Kidney capillary endothelial cell (primary cell): ENCODE measurements around the gene OGFR.
"Not testable (repeated sequence)": the region's sequence is repeated elsewhere in the genome, so short reads cannot be mapped to it uniquely, and the experiment has no call there.

Experiments
- DNase-seq: peaks from one replicate; pipeline ENCODE4 v3.0.0-alpha.2; 2018; ENCODE audit warnings: low spot score

OGFR gene

GRCh38 chr20:62839816-62840215 lies 35.2 kb downstream of the OGFR start:
- no peak for DNase-seq

- no peak for DNase-seq
Observed at GRCh38 chr20:62840244-62841197, 35.9 kb downstream of the OGFR start.

GRCh38 chr20:62841705-62842212 lies 37.1 kb downstream of the OGFR start:
- DNase-seq, result no peak

GRCh38 chr20:62843656-62844055 lies 39.0 kb downstream of the OGFR start:
- no peak for DNase-seq

GRCh38 chr20:62844182-62844581 lies 39.5 kb downstream of the OGFR start:
- no peak for DNase-seq

GRCh38 chr20:62845416-62846160 lies 41.0 kb downstream of the OGFR start:
- no peak for DNase-seq

GRCh38 chr20:62846166-62846890 lies 41.7 kb downstream of the OGFR start:
- DNase-seq, result no peak

- DNase-seq, result not testable (repeated sequence)
Observed at GRCh38 chr20:62848917-62849316, 44.3 kb downstream of the OGFR start.

- DNase-seq, result no peak
Observed at GRCh38 chr20:62849431-62849830, 44.8 kb downstream of the OGFR start.

GRCh38 chr20:62850333-62850974 lies 45.8 kb downstream of the OGFR start:
- DNase-seq, result no peak

- DNase-seq, result no peak
Observed at GRCh38 chr20:62852196-62852595, 47.6 kb downstream of the OGFR start.

- DNase-seq, result no peak
Observed at GRCh38 chr20:62852841-62853240, 48.2 kb downstream of the OGFR start.

GRCh38 chr20:62853304-62853703 lies 48.7 kb downstream of the OGFR start:
- DNase-seq, result not testable (repeated sequence)

GRCh38 chr20:62854121-62854520 lies 49.5 kb downstream of the OGFR start:
- no peak for DNase-seq

- no peak for DNase-seq
Observed at GRCh38 chr20:62855120-62855519, 50.5 kb downstream of the OGFR start.

- no peak for DNase-seq
Observed at GRCh38 chr20:62856931-62857619, 52.4 kb downstream of the OGFR start.

GRCh38 chr20:62858058-62858830 lies 53.6 kb downstream of the OGFR start:
- DNase-seq, result no peak

GRCh38 chr20:62859721-62860120 lies 55.1 kb downstream of the OGFR start:
- DNase-seq, result no peak

- peak; percentile 34 for DNase-seq
Observed at GRCh38 chr20:62860391-62860923, 55.8 kb downstream of the OGFR start.
